Natural killer cell (primary cell): ENCODE data around the gene TVP23C. TPM values are rescaled to one million over a fixed set of nuclear protein-coding genes. Genes with fewer than 3 reads are reported as not detected.
"Not testable (repeated sequence)": the region's sequence is repeated elsewhere in the genome, so short reads cannot be mapped to it uniquely, and the experiment has no call there.

Experiments used
- ATAC-seq, 3 donors: fragments of 150-1000 bp in 2 of 3; fragments of 200-7000 bp in 1 of 3; cut with Tn5 transposase; 1 replicate in 1 of 3; 2 replicates in 2 of 3; pipeline ENCODE4 v1.10.0; 2021; ENCODE audit warnings: mild to moderate bottlenecking in 2 of 3, moderate library complexity in 2 of 3
- DNase-seq, 2 donors: peaks; one replicate each; pipeline versions ENCODE4 v3.0.0 to v3.0.0-alpha.2; 2013 to 2021; ENCODE audit warnings: mixed read lengths in 1 of 2
- H3K27ac ChIP-seq: one replicate; pipeline ENCODE4 v1.5.1; 2013; ENCODE audit warnings: mild to moderate bottlenecking, low read length
- H3K27me3 ChIP-seq: one replicate; pipeline ENCODE4 v1.6.1; 2013; ENCODE audit warnings: low read length; ENCODE audit not compliant: control insufficient read depth, insufficient read depth
- H3K36me3 ChIP-seq: one replicate; pipeline ENCODE4 v1.6.1; 2013; ENCODE audit warnings: low read length; ENCODE audit not compliant: control insufficient read depth, insufficient read depth
- H3K4me1 ChIP-seq: one replicate; pipeline ENCODE4 v1.6.1; 2013; ENCODE audit warnings: low read length; ENCODE audit not compliant: control insufficient read depth, insufficient read depth
- H3K4me3 ChIP-seq: one replicate; pipeline ENCODE4 v1.5.1; 2013; ENCODE audit warnings: low read length
- H3K9me3 ChIP-seq: one replicate; pipeline ENCODE4 v1.6.1; 2013; ENCODE audit warnings: low read length; ENCODE audit not compliant: control insufficient read depth, insufficient read depth
- H3K27ac Mint-ChIP-seq, 2 donors: one replicate each; pipeline ENCODE4 v1.8.0; 2022; ENCODE audit warnings: mild to moderate bottlenecking in 2 of 2, mixed read lengths in 2 of 2, moderate library complexity in 1 of 2
- H3K27me3 Mint-ChIP-seq, 2 donors: one replicate each; pipeline ENCODE4 v1.8.0; 2022; ENCODE audit warnings: low read depth in 2 of 2, mixed read lengths in 2 of 2
- H3K36me3 Mint-ChIP-seq: one replicate; pipeline ENCODE4 v1.8.0; 2022; ENCODE audit warnings: mixed read lengths
- H3K4me1 Mint-ChIP-seq, 2 donors: one replicate each; pipeline ENCODE4 v1.8.0; 2022; ENCODE audit warnings: mixed read lengths in 2 of 2
- H3K4me3 Mint-ChIP-seq: one replicate; pipeline ENCODE4 v1.8.0; 2022; ENCODE audit warnings: mild to moderate bottlenecking, moderate library complexity, mixed read lengths
- H3K9me3 Mint-ChIP-seq, 2 donors: one replicate each; pipeline ENCODE4 v1.8.0; 2022; ENCODE audit warnings: mixed read lengths in 2 of 2
- WGBS: methylation state at CpG from one replicate; pipeline ENCODE4 v1.1.7; 2013; ENCODE audit warnings: missing lambda C conversion rate; ENCODE audit not compliant: insufficient coverage; 5-methylcytosine and 5-hydroxymethylcytosine counted together
- intact Hi-C: fragments of 100-400 bp; cut with micrococcal nuclease; formaldehyde crosslinking; loops from one replicate; pipeline ENCODE4 v1.14.2; 2022
- total RNA-seq, 4 donors: library from RNA; stranded (reverse); fragments of 120-200 nt in 1 of 4; gene quantifications; one replicate each; pipeline versions ENCODE4 v1.2.3 to v1.2.4, GENCODE V29; 2013 to 2022

Gene TVP23C
- total RNA-seq, 3 donors from 2014 or later (not counting 1 experiment from before 2014, with no cell fraction given): 28.2 to 45.4 (median 40.4) TPM

- WGBS: no CpG with 5 or more reads among the region's 5 CpGs
- H3K4me1 Mint-ChIP-seq: peaks cover 11 to 21% of the 10 kb centered on the region in 2 donors
- H3K27ac Mint-ChIP-seq, H3K36me3 ChIP-seq, H3K36me3 Mint-ChIP-seq, H3K27me3 Mint-ChIP-seq, H3K27ac ChIP-seq, H3K4me3 ChIP-seq, H3K27me3 ChIP-seq, ATAC-seq, H3K4me1 ChIP-seq, DNase-seq, H3K9me3 ChIP-seq, H3K4me3 Mint-ChIP-seq, intact Hi-C loops, H3K9me3 Mint-ChIP-seq: not testable (repeated sequence)
Observed at GRCh38 chr17:15557334-15557832, 5.9 kb downstream of the TVP23C start.

- DNase-seq, intact Hi-C loops: not testable (repeated sequence)
- ATAC-seq: peak in 2 of 3 donors; percentile 52 to 61
Observed at GRCh38 chr17:15552932-15553331, 10.4 kb downstream of the TVP23C start.

GRCh38 chr17:15549552-15549951, 13.7 kb downstream of the TVP23C start:
- H3K27me3 Mint-ChIP-seq, ATAC-seq, H3K27ac Mint-ChIP-seq, H3K27me3 ChIP-seq, H3K4me1 ChIP-seq, H3K27ac ChIP-seq, DNase-seq, H3K36me3 Mint-ChIP-seq, intact Hi-C loops, H3K36me3 ChIP-seq, H3K4me3 Mint-ChIP-seq, H3K4me1 Mint-ChIP-seq, H3K9me3 ChIP-seq, H3K4me3 ChIP-seq, H3K9me3 Mint-ChIP-seq: not testable (repeated sequence)
- WGBS: 87% methylated on average over 3 of the region's 3 CpGs

More at GRCh38 chr17:15552932-15553331, 10.4 kb downstream of the TVP23C start:
- H3K36me3 ChIP-seq, H3K4me1 ChIP-seq, H3K36me3 Mint-ChIP-seq, H3K9me3 ChIP-seq, H3K27ac ChIP-seq, H3K9me3 Mint-ChIP-seq, H3K4me3 ChIP-seq, H3K27me3 ChIP-seq, H3K27ac Mint-ChIP-seq, H3K27me3 Mint-ChIP-seq, H3K4me3 Mint-ChIP-seq: not testable (repeated sequence)
- peaks cover 11 to 23% of the 10 kb centered on the region in 2 donors for H3K4me1 Mint-ChIP-seq
- WGBS: no CpG with 5 or more reads among the region's 1 CpG

GRCh38 chr17:15546604-15547003, 16.7 kb downstream of the TVP23C start:
- intact Hi-C loops, H3K9me3 ChIP-seq, H3K4me3 Mint-ChIP-seq, H3K27me3 Mint-ChIP-seq, H3K9me3 Mint-ChIP-seq, H3K27ac ChIP-seq, H3K27ac Mint-ChIP-seq, H3K4me1 Mint-ChIP-seq, H3K36me3 Mint-ChIP-seq, DNase-seq, H3K36me3 ChIP-seq, H3K27me3 ChIP-seq, ATAC-seq, H3K4me3 ChIP-seq, H3K4me1 ChIP-seq: not testable (repeated sequence)
- 100% methylated on average over 1 of the region's 2 CpGs for WGBS

- H3K27ac ChIP-seq, H3K9me3 Mint-ChIP-seq, H3K36me3 Mint-ChIP-seq, DNase-seq, H3K4me1 Mint-ChIP-seq, H3K36me3 ChIP-seq, H3K9me3 ChIP-seq, ATAC-seq, intact Hi-C loops, H3K27ac Mint-ChIP-seq, H3K4me3 ChIP-seq, H3K4me3 Mint-ChIP-seq, H3K4me1 ChIP-seq, H3K27me3 ChIP-seq, H3K27me3 Mint-ChIP-seq: not testable (repeated sequence)
- WGBS: 87% methylated on average over 3 of the region's 8 CpGs
Observed at GRCh38 chr17:15540371-15541219, 22.7 kb downstream of the TVP23C start.

- WGBS: no CpG with 5 or more reads among the region's 3 CpGs
- H3K27ac Mint-ChIP-seq, H3K4me1 ChIP-seq, H3K4me1 Mint-ChIP-seq, H3K4me3 ChIP-seq, intact Hi-C loops, H3K9me3 Mint-ChIP-seq, H3K27me3 Mint-ChIP-seq, H3K9me3 ChIP-seq, ATAC-seq, H3K36me3 ChIP-seq, DNase-seq, H3K4me3 Mint-ChIP-seq, H3K27me3 ChIP-seq, H3K27ac ChIP-seq, H3K36me3 Mint-ChIP-seq: not testable (repeated sequence)
Observed at GRCh38 chr17:15533122-15533521, 30.2 kb downstream of the TVP23C start.
